ENCODE results near the gene AFMID.

GRCh38 chr17:78204387-78205123, 17.4 kb downstream of the AFMID start:
- TF ChIP-seq EZH2 (optimal IDR thresholded peaks at IDR 0.05; ENCODE audit: low read depth, low read length) (no peak), EZH2phosphoT487 (IDR thresholded peaks at IDR 0.05; ENCODE audit: low read length) (no peak), CTCF (IDR thresholded peaks at IDR 0.05; ENCODE audit: low read length) (no peak)
